GM19351 (cell line): Measurements from ENCODE around the gene PNN.
A peak's percentile ranks its signal among the peaks of the same experiment; 100 is the strongest.
"Not testable (repeated sequence)": the region's sequence is repeated elsewhere in the genome, so short reads cannot be mapped to it uniquely, and the experiment has no call there.

Experiments
- ATAC-seq: cut with Tn5 transposase; IDR thresholded peaks from one replicate; pipeline ENCODE4 v1.9.1; 2021; ENCODE audit warnings: mild to moderate bottlenecking, moderate library complexity; ENCODE audit not compliant: unreplicated experiment

Gene PNN

GRCh38 chr14:39174560-39175444 lies at the start of gene PNN:
TSS of gene PNN (plus strand) at chr14:39175254. CDS start at chr14:39175280, 26 bp downstream.
- peak; percentile 87 for ATAC-seq

GRCh38 chr14:39137835-39138234 lies 37.2 kb upstream of the PNN start:
- ATAC-seq, result not testable (repeated sequence)

- ATAC-seq, result no peak
Observed at GRCh38 chr14:39138440-39138839, 36.6 kb upstream of the PNN start.

GRCh38 chr14:39140170-39140569 lies 34.9 kb upstream of the PNN start:
- no peak for ATAC-seq

- not testable (repeated sequence) for ATAC-seq
Observed at GRCh38 chr14:39141623-39142022, 33.4 kb upstream of the PNN start.

- not testable (repeated sequence) for ATAC-seq
Observed at GRCh38 chr14:39143226-39143625, 31.8 kb upstream of the PNN start.

GRCh38 chr14:39145266-39145966 lies 29.6 kb upstream of the PNN start:
- ATAC-seq, result no peak

GRCh38 chr14:39154594-39155189 lies 20.4 kb upstream of the PNN start:
- no peak for ATAC-seq

- no peak for ATAC-seq
Observed at GRCh38 chr14:39157491-39157890, 17.6 kb upstream of the PNN start.

- ATAC-seq, result no peak
Observed at GRCh38 chr14:39158222-39158858, 16.7 kb upstream of the PNN start.

- ATAC-seq, result no peak
Observed at GRCh38 chr14:39160494-39160893, 14.6 kb upstream of the PNN start.

GRCh38 chr14:39167797-39168320 lies 7.2 kb upstream of the PNN start:
- ATAC-seq, result not testable (repeated sequence)

- ATAC-seq, result no peak
Observed at GRCh38 chr14:39168591-39168990, 6.5 kb upstream of the PNN start.

GRCh38 chr14:39169541-39169900 lies 5.5 kb upstream of the PNN start:
- peak; percentile 7 for ATAC-seq

GRCh38 chr14:39173198-39173597 lies 1.9 kb upstream of the PNN start:
- no peak for ATAC-seq

GRCh38 chr14:39175445-39176262 lies 600 bp downstream of the PNN start:
- peak; percentile 4 for ATAC-seq

- no peak for ATAC-seq
Observed at GRCh38 chr14:39176263-39177167, 1.5 kb downstream of the PNN start.

GRCh38 chr14:39177168-39177545 lies 2.1 kb downstream of the PNN start:
- ATAC-seq, result no peak

- ATAC-seq, result no peak
Observed at GRCh38 chr14:39179042-39179441, 4.0 kb downstream of the PNN start.
